WTC11 (cell line): ENCODE measurements around the gene CLDND2.

ENCODE experiments used
- ATF1 ChIP-seq: sonication (generic); formaldehyde crosslinking; IDR thresholded peaks from 2 replicates; pipeline ENCODE4 v1.8.1; 2023; ENCODE audit warnings: mild to moderate bottlenecking, moderate library complexity, missing genetic modification reagents
- CREB1 ChIP-seq: sonication (generic); formaldehyde crosslinking; IDR thresholded peaks from 2 replicates; pipeline ENCODE4 v1.8.0; 2023; ENCODE audit warnings: mild to moderate bottlenecking, missing genetic modification reagents
- ESRRA ChIP-seq: sonication (generic); formaldehyde crosslinking; IDR thresholded peaks from 2 replicates; pipeline ENCODE4 v1.8.1; 2022; ENCODE audit warnings: mild to moderate bottlenecking, missing genetic modification reagents, borderline replicate concordance
- FOXK1 ChIP-seq: sonication (generic); formaldehyde crosslinking; IDR thresholded peaks from 2 replicates; pipeline ENCODE4 v1.8.0; 2022; ENCODE audit warnings: mild to moderate bottlenecking, moderate library complexity, missing genetic modification reagents
- JUN ChIP-seq: sonication (generic); formaldehyde crosslinking; IDR thresholded peaks from 2 replicates; pipeline ENCODE4 v1.8.0; 2023; ENCODE audit warnings: mild to moderate bottlenecking, missing genetic modification reagents
- NR3C1 ChIP-seq: sonication (generic); formaldehyde crosslinking; conservative IDR thresholded peaks from 2 replicates; pipeline ENCODE4 v1.8.1; 2023; ENCODE audit warnings: low read depth, mild to moderate bottlenecking, missing genetic modification reagents
- SP1 ChIP-seq: sonication (generic); formaldehyde crosslinking; conservative IDR thresholded peaks from 2 replicates; pipeline ENCODE4 v1.8.1; 2022; ENCODE audit warnings: missing genetic modification reagents
- TCF7 ChIP-seq: sonication (generic); formaldehyde crosslinking; IDR thresholded peaks from 2 replicates; pipeline ENCODE4 v1.8.0; 2022; ENCODE audit warnings: mild to moderate bottlenecking, low read depth, missing genetic modification reagents, moderate library complexity
- TEAD4 ChIP-seq: sonication (generic); formaldehyde crosslinking; IDR thresholded peaks from 2 replicates; pipeline ENCODE4 v1.8.0; 2022; ENCODE audit warnings: mild to moderate bottlenecking, missing genetic modification reagents
- TP53 ChIP-seq: sonication (generic); formaldehyde crosslinking; IDR thresholded peaks from 2 replicates; pipeline ENCODE4 v1.8.1; 2023; ENCODE audit warnings: mild to moderate bottlenecking, missing genetic modification reagents
- ZNF423 ChIP-seq: fragments of 250-450 bp; sonication (Bioruptor Pico); IDR thresholded peaks from 2 replicates; pipeline ENCODE4 v2.1.2; 2022; ENCODE audit warnings: mild to moderate bottlenecking, moderate library complexity
- TF ChIP-seq, protein P1 (sequence below): sonication (generic); formaldehyde crosslinking; IDR thresholded peaks from 2 replicates; pipeline ENCODE4 v1.8.1; 2023; ENCODE audit warnings: mild to moderate bottlenecking, moderate library complexity, missing genetic modification reagents
- TF ChIP-seq, protein P2 (sequence below): fragments of 200-600 bp; IDR thresholded peaks from 2 replicates; pipeline ENCODE4 v1.8.0; 2022; ENCODE audit warnings: antibody characterized with exemption
- TF ChIP-seq, protein P3 (sequence below): sonication (generic); formaldehyde crosslinking; IDR thresholded peaks from 2 replicates; pipeline ENCODE4 v1.8.1; 2023; ENCODE audit warnings: mild to moderate bottlenecking, missing genetic modification reagents, moderate library complexity

DNA sequence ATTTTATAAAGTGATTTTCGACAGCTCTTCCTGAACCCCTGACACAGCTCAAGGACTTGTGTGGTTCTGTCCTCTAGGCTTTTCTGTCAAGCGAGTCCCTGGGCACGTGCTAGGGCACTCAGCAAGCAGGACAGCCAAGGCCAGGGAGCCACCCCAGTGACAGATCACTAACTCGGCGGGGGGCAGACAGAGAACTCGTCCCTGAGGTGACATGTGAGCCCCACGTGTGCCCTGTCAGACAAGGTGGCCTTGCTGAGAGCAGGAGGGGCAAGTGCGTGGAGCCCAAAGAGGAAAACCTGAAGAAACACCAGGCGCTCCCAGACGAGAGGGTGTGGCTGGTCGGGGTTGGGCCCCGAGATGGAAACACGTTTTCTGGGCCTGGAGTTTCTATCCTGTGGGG, 7.6 kb downstream of the CLDND2 start:
- TF ChIP-seq, protein P1, sequence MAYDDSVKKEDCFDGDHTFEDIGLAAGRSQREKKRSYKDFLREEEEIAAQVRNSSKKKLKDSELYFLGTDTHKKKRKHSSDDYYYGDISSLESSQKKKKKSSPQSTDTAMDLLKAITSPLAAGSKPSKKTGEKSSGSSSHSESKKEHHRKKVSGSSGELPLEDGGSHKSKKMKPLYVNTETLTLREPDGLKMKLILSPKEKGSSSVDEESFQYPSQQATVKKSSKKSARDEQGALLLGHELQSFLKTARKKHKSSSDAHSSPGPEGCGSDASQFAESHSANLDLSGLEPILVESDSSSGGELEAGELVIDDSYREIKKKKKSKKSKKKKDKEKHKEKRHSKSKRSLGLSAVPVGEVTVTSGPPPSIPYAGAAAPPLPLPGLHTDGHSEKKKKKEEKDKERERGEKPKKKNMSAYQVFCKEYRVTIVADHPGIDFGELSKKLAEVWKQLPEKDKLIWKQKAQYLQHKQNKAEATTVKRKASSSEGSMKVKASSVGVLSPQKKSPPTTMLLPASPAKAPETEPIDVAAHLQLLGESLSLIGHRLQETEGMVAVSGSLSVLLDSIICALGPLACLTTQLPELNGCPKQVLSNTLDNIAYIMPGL (CRISPR knock-in tag) = no peak
- TF ChIP-seq FOXK1 (CRISPR knock-in tag) (no peak), JUN (CRISPR knock-in tag) (no peak), ESRRA (CRISPR knock-in tag) (no peak), SP1 (CRISPR knock-in tag) (no peak), ATF1 (no peak), TP53 (no peak), TEAD4 (no peak), TCF7 (no peak), NR3C1 (CRISPR knock-in tag) (no peak), CREB1 (CRISPR knock-in tag) (no peak), ZNF423 (no peak)
- TF ChIP-seq, protein P2, sequence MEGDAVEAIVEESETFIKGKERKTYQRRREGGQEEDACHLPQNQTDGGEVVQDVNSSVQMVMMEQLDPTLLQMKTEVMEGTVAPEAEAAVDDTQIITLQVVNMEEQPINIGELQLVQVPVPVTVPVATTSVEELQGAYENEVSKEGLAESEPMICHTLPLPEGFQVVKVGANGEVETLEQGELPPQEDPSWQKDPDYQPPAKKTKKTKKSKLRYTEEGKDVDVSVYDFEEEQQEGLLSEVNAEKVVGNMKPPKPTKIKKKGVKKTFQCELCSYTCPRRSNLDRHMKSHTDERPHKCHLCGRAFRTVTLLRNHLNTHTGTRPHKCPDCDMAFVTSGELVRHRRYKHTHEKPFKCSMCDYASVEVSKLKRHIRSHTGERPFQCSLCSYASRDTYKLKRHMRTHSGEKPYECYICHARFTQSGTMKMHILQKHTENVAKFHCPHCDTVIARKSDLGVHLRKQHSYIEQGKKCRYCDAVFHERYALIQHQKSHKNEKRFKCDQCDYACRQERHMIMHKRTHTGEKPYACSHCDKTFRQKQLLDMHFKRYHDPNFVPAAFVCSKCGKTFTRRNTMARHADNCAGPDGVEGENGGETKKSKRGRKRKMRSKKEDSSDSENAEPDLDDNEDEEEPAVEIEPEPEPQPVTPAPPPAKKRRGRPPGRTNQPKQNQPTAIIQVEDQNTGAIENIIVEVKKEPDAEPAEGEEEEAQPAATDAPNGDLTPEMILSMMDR = no peak
- TF ChIP-seq, protein P3, sequence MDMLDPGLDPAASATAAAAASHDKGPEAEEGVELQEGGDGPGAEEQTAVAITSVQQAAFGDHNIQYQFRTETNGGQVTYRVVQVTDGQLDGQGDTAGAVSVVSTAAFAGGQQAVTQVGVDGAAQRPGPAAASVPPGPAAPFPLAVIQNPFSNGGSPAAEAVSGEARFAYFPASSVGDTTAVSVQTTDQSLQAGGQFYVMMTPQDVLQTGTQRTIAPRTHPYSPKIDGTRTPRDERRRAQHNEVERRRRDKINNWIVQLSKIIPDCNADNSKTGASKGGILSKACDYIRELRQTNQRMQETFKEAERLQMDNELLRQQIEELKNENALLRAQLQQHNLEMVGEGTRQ (CRISPR knock-in tag) = no peak
